Transverse colon (tissue), 3 donors: ENCODE measurements around the gene QSOX2.

ENCODE experiments used
- CTCF ChIP-seq, 5 experiments: fragments of 200-600 bp in 3 of 5; fragments of 450-650 bp in 2 of 5; sonication (generic) in 3 of 5; IDR thresholded peaks; 1 replicate in 2 of 5; 2 replicates in 3 of 5; pipeline ENCODE4 v1.5.1; 2016 to 2017; ENCODE audit warnings: antibody characterized with exemption in 5 of 5, inconsistent platforms in 3 of 5, mild to moderate bottlenecking in 2 of 5, moderate library complexity in 1 of 5
- EP300 ChIP-seq: sonication (generic); formaldehyde crosslinking; IDR thresholded peaks from one replicate; pipeline ENCODE4 v1.6.1; 2017; ENCODE audit warnings: antibody characterized with exemption, low read depth
- POLR2A ChIP-seq: fragments of 450-650 bp; IDR thresholded peaks from one replicate; pipeline ENCODE4 v1.6.1; 2016; ENCODE audit warnings: antibody characterized with exemption, mild to moderate bottlenecking, moderate library complexity

DNA sequence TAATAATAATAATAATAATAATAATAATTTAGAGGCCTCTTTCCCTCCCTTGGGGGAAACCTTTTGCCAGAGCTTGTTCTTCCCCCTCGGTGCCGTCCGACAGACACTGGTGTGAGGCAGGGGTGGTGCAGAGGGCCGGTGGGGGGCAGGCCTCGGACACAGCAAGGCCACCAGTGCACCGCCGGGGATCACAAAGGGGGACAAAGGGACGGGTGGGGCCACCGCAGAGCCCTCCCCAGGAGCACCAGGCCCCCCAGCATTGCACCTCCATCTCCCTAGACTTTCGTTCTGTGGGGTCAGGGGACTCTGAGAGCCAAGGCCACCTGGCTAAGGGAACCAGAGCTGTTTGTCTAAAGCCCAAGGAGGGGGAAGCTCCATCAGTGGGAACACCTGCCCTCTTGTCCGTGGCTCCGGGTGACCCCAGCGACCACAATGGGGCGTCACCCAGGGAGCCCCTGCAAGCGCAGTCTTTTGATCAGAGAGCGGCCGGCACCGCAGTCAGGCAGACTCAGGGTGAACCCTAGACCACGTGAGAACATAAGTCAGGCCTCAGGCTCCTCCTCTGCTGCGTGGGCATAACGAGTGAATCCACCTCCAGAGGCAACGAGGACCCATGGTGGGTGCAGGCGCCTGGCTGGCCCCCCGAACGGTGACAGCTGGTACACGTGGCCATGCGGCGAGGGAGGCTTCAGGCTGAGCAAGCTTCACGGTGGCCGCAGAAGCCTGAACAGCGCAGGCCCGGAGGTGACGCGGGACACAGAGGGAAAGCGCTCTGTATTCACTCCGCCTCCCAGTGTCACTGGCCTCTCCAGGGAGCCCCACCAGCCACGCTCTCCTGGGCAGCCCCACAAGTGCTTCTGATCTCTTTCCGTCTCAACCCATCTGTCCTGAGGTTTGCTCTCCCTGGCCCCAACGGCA, 12.0 kb upstream of the QSOX2 start:
- TF ChIP-seq POLR2A (no peak), CTCF (IDR thresholded peaks at IDR 0.05) (no peak), EP300 (no peak)
